Measurements from ENCODE around the gene WARS2.

WARS2 gene

DNA sequence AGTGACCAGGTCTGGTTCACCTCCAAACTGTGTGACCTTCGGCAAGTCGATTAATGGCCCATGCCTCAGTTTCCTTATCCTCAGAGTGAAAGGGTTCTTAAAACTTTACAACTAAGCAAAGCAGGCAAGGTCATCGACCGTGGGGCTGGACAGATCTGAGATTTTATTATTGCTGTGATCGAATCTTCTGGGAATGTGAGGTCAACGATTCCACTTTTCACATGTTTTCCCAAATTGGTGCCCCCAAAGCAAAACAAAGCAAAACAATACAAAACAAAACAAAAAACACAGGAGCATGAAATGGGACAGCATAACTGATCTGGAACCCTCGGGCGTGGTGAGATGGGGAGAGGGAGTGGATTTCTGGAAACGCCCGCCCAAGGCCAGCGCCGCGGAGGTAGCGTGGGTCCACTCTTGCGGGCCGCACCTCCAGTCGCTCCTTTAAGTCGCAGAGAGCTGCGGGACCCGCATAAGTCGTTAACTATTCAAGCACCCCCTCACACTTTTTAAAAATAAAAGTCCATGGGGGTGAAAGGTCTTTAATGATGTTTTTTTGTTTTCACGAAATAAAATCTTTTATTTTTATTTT lies 148.1 kb downstream of the WARS2 start:
- in situ Hi-C loops (cut with MboI; ENCODE audit: low sequenced_read_pairs): no loop called here
- DNase-seq (ENCODE audit: low spot score in 2 of 2): no peak
- Histone ChIP-seq H3K9me3 (no peaks in the 10 kb centered on the region; the same call in 1 of the 2 replicates), H3K36me3 (replicated peaks) (no peaks in the 10 kb centered on the region), H3K4me1 (no peaks in the 10 kb centered on the region), H3K4me3 (no peak overlapping the region), H3K27me3 (ENCODE audit: low read depth) (no peaks in the 10 kb centered on the region)

DNA sequence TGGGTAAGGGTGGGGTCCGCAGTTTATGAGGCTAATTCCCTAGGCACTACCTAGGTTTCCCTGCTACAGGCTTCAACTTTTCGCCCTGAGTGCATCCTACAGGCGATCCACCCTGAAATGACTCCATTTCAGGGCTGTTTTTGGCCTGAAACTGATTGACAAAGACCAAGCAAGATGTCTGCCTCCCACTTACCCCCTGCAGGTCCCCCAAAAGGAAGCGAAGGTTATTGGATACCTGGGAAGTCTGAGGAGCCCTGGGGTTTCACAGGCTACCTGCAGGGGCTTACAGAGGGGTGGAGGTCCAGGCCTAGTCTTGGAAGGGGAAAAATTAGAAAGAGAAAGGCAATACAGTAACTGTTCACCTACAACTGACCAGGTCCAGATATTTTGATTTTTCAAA lies 149.0 kb downstream of the WARS2 start:
- in situ Hi-C loops (cut with MboI; ENCODE audit: low sequenced_read_pairs): no loop called here
- Histone ChIP-seq H3K27me3 (ENCODE audit: low read depth) (no peaks in the 10 kb centered on the region), H3K36me3 (replicated peaks) (no peaks in the 10 kb centered on the region), H3K4me1 (no peaks in the 10 kb centered on the region), H3K4me3 (no peak overlapping the region), H3K9me3 (no peaks in the 10 kb centered on the region; the same call in 1 of the 2 replicates)
- no peak for DNase-seq (ENCODE audit: low spot score in 2 of 2)

DNA sequence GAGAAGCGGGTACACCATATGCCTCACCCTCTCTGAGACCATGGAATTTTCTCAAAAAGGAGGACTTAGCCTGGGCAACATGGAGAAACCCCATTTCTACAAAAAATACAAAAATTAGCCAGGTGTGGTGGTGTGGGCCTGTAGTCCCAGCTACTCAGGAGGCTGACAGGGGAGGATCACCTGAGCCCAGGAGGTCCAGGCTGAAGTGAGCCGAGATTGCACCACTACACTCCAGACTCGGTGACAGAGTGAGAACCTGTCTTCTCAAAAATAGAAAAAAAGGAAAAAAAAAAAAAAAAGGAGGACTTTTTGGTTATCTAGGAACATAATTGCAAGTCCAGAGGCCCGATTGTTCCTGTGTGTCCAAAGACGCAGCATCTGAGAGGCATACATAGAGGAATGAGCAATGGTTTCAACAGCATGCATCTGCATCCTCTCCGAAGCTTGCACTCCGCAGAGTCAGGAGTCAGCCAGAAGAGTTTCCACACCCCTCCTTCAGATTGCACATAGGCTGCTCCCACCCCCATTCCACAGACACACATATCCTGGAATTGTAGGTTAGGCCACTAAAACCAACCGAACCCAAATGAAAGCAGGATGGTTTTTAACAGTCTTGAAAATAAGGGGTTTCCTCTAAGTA lies 149.8 kb downstream of the WARS2 start:
- Histone ChIP-seq H3K9me3 (no peaks in the 10 kb centered on the region; the same call in 1 of the 2 replicates), H3K4me3 (no peak overlapping the region), H3K36me3 (replicated peaks) (no peaks in the 10 kb centered on the region), H3K27me3 (ENCODE audit: low read depth) (no peaks in the 10 kb centered on the region), H3K4me1 (no peaks in the 10 kb centered on the region)
- no peak for DNase-seq (ENCODE audit: low spot score in 2 of 2)
- in situ Hi-C loops (cut with MboI; ENCODE audit: low sequenced_read_pairs): no loop called here

DNA sequence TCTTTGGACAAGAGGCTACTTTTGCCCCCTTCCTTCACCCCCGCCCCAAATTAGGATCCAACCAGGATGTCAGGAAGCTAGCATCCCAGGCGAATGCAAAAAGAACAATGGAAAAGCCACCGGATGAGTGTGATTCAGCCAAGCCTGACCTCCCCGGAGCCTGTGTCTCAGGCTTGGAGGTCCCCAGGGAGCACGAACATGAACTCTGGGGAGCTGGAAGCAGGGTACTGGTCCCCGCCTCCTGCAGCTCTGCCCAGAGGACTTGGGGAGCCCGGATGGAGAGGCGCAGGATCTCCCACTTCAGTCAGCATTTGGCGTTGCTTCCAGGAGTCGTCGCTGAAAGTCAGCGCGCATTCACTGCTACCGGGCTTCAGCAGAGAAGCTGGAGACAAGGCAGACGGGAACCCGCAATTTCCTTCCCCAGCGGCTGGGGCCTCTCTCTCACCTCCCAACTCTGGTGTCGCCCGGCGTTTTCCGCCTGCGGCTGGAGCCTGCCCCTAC lies 150.5 kb downstream of the WARS2 start:
- H3K36me3 ChIP-seq (replicated peaks): no peaks in the 10 kb centered on the region
- no peak overlapping the region for H3K4me3 ChIP-seq
- no peak for DNase-seq (ENCODE audit: low spot score in 2 of 2)
- H3K4me1 ChIP-seq: no peaks in the 10 kb centered on the region
- H3K9me3 ChIP-seq: no peaks in the 10 kb centered on the region; the same call in 1 of the 2 replicates
- H3K27me3 ChIP-seq (ENCODE audit: low read depth): no peaks in the 10 kb centered on the region
- in situ Hi-C loops (cut with MboI; ENCODE audit: low sequenced_read_pairs): loop anchor here (10.0 kb wide), 1 partner anchor 1115 kb away; no protein-coding TSS in a partner anchor

DNA sequence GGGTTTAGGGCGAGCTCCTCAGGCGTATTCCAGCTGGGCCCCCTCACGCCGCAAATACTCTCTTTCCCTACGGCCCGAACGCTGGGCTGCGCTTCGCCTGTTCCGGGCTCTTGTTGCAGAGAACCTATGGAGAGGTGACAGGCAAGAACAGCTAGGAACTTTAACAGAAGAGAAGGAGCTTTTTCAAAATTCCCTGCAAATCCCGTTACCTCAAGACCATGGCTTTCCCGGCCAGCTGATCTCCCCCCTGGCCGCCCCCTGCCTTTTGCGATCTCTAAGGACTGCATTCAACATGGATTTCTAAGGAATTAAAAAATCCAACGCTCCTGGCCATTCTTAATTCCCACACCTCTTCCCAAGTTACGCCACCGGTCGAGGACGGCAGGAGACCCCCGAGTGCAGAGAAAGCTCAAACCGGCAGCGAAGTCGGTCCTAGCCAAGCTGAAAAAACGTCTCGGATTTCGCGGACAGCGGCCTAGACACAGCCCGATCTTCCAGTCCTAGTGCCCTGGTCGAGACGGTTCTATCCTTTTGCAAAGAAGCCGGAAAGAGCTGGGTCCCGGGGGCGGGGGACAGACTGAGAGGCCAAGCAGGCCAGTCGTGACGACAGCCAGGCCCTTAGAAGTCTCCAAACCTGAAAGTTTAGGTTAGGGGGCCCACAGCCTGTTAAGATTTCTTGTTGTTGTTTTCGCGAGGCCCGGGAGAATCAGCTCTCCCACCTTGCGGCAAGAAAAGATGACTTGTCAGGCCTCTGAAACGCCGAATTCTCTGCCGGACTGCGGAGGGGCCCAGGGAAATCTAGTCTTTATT lies 151.2 kb downstream of the WARS2 start:
- in situ Hi-C loops (cut with MboI; ENCODE audit: low sequenced_read_pairs): loop anchor here (10.0 kb wide), 1 partner anchor 1114 kb away; no protein-coding TSS in a partner anchor
- H3K27me3 ChIP-seq (ENCODE audit: low read depth): no peaks in the 10 kb centered on the region

DNA sequence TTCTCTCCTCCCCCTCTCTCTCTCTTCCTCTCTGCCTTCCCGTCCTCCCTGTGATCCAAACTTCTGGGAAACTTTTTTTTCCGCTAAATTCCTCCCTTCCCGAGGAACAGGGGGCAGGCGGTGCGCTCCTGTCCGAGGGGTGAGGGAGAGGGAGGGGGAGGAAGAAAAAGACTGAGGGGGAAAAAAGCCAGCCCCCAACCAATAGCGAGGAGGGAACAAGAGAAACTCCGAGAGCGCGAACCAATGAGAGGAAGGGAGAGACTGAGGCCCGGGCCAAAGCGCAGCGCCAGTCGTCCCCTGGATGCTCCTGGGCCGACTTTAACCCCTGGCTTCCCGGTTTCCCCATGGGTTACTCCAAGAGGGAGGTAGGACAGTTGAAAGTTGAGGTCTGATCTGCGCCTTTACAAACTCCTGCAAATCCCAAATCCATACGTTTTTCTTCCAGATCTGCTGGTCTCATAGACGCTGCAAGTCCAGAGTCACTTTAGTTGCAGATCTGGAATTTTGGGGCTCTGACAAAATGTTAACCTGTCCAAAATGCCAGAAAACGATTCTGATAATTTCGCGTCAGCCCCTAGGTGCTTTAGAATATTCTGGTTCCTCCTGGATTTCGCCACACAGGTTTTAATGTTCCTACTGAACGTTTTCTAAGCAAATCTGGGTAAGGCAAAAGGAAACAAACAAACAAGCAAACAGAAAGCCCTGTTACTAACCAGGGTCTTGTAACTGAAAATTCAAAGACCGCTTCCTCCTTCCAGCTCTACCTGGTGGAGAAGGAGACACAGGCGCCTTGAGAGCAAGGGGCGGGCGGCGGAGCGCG lies 152.1 kb downstream of the WARS2 start, which contains the start of gene TBX15:
Gene TBX15, minus strand, starts transcription at position 158 of the 820 bp plus-strand sequence. CDS start 548 bp downstream, outside the sequence.
- no peak for DNase-seq (ENCODE audit: low spot score in 2 of 2)
- no peaks in the 10 kb centered on the region for H3K27me3 ChIP-seq (ENCODE audit: low read depth)
- no peaks in the 10 kb centered on the region; the same call in 1 of the 2 replicates for H3K9me3 ChIP-seq
- no peaks in the 10 kb centered on the region for H3K4me1 ChIP-seq
- no peaks in the 10 kb centered on the region for H3K36me3 ChIP-seq (replicated peaks)
- H3K4me3 ChIP-seq: no peak within 1 kb of the TSS
- in situ Hi-C loops (cut with MboI; ENCODE audit: low sequenced_read_pairs): loop anchor here (10.0 kb wide), 1 partner anchor 1114 kb away; no protein-coding TSS in a partner anchor

More for the DNA sequence above, 151.2 kb downstream of the WARS2 start:
- Histone ChIP-seq H3K36me3 (replicated peaks) (no peaks in the 10 kb centered on the region), H3K4me1 (no peaks in the 10 kb centered on the region), H3K4me3 (no peak overlapping the region), H3K9me3 (no peaks in the 10 kb centered on the region; the same call in 1 of the 2 replicates)
- DNase-seq (ENCODE audit: low spot score in 2 of 2): no peak

DNA sequence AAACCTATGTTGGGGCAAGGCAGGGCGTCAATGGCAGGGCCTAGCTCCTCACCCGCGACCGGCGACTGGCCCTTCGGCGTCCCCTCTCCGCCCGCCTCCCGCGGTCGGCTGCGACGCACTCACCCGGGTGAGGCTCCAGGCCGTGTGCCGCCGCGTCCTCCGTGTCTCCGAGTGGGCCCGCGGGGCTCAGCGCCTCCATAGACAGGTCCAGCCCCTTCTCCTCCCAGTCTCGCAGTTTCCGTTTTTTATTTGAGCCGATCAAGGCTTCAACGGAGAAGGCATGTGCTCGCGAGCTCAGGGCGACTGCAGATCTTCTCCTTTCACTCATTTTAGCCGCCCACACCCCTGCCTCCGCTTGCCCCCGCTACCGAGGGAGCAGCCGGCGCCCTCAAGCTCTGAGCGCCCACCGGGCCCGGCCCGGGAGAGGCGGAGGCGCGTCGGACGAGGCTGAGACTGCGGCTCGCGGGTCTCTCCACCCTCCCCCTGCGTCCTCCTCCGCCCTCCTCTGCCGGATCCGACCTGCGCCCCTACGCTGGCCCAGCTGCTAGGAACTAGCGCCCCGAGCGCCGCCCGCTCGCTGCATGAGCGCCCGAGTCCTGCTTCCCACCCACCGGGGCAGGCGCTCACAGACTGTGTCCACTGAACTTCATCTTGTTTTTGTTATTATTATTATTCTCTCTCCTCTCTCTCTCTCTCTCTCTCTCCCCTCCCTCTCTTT lies 152.8 kb downstream of the WARS2 start:
- H3K4me3 ChIP-seq: no peak overlapping the region
- no peaks in the 10 kb centered on the region; the same call in 1 of the 2 replicates for H3K9me3 ChIP-seq
- H3K36me3 ChIP-seq (replicated peaks): no peaks in the 10 kb centered on the region
- in situ Hi-C loops (cut with MboI; ENCODE audit: low sequenced_read_pairs): loop anchor here (10.0 kb wide), 1 partner anchor 1113 kb away; no protein-coding TSS in a partner anchor
- no peaks in the 10 kb centered on the region for H3K27me3 ChIP-seq (ENCODE audit: low read depth)
- DNase-seq (ENCODE audit: low spot score in 2 of 2): no peak
- H3K4me1 ChIP-seq: no peaks in the 10 kb centered on the region

DNA sequence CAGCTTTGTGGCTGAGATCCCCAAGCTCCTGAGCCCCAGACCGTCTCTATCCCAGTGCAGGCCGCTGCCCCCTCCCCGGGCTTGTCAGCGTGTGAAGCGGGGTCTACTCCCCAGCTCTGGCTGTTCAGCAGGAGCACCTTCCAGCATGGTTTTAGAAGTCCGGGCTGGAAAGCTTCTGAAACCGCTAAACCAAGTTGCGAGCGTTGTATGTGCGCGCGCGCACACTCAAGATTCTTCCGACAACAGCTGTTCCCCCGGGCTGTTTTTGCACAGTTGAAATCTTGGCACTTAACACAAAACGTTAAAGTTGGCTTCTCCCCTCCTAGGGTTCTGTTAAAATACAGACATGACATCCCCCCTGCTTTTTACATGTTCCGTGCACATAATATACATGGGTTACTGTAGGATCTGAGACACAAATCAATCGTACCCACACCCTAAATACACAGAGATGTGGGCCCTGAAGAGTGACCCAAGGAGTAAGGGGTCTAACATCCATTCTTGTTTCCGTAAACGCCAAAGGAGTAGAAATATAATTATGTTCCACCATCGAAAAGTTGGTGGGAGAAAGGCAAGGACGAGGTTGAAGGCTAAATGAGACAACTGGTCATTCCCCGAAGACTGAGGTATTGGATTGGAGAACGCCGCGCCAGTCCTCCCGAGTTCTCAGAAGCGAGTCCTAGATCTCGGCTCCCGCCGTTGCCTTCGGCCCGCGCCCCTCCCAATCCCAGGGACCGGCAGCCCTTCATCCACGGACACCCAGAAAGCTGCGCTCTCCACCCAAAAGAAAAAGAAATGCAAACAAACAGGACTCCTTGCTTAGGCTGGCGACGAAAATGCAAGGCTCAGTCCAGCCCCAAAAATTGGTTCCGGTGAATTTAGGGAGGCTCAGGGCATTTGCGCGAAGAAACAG lies 153.6 kb downstream of the WARS2 start:
- no peaks in the 10 kb centered on the region; the same call in 1 of the 2 replicates for H3K9me3 ChIP-seq
- in situ Hi-C loops (cut with MboI; ENCODE audit: low sequenced_read_pairs): loop anchor here (10.0 kb wide), 1 partner anchor 1112 kb away; no protein-coding TSS in a partner anchor

DNA sequence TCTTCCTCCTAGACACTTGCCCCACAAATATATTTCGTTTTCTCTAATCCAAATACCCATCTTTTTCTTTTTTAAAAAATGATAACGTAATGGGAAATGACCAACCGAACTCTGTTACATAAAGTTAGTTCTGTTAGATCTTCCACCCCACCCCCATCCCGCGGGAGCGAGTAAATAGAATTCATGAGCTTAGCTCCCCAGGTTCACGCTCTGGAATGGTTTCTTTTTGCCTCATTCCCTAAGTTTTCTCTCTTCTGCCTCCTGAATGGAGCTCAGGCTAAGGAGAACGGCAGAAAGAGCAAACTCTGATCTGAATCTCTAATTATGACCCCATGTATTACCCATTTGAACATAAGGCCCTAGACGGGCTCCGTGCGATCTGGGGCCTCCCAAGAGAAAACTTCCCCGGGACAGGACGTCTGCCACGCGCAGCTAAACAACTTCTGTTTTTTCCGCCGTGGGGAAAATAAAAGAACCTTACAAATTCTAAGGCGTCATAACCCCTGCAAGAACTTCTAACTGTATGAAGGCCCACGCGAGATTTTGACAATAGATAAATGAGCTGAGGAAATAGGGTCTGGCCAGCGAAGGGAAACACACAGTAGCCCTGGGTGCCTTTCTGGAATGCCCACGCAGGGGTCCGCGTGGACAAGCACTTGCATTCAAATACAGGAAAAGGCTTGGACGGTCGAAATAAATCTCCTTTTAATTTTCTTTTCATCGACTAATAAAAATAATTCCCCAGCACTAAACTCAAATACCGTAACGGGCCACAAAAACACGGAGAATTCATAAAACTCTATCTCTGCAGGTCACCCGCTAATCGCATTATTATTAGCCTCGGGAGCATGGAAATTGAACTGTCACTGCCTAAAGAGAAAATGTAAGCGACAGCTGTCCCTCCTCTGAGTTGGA lies 154.6 kb downstream of the WARS2 start:
- in situ Hi-C loops (cut with MboI; ENCODE audit: low sequenced_read_pairs): loop anchor here (10.0 kb wide), 1 partner anchor 1111 kb away; no protein-coding TSS in a partner anchor
- Histone ChIP-seq H3K27me3 (ENCODE audit: low read depth) (no peaks in the 10 kb centered on the region), H3K4me1 (no peaks in the 10 kb centered on the region)

More for the DNA sequence above, 153.6 kb downstream of the WARS2 start:
- no peaks in the 10 kb centered on the region for H3K27me3 ChIP-seq (ENCODE audit: low read depth)
- H3K4me1 ChIP-seq: no peaks in the 10 kb centered on the region
- DNase-seq (ENCODE audit: low spot score in 2 of 2): no peak
- H3K4me3 ChIP-seq: no peak overlapping the region
- no peaks in the 10 kb centered on the region for H3K36me3 ChIP-seq (replicated peaks)

DNA sequence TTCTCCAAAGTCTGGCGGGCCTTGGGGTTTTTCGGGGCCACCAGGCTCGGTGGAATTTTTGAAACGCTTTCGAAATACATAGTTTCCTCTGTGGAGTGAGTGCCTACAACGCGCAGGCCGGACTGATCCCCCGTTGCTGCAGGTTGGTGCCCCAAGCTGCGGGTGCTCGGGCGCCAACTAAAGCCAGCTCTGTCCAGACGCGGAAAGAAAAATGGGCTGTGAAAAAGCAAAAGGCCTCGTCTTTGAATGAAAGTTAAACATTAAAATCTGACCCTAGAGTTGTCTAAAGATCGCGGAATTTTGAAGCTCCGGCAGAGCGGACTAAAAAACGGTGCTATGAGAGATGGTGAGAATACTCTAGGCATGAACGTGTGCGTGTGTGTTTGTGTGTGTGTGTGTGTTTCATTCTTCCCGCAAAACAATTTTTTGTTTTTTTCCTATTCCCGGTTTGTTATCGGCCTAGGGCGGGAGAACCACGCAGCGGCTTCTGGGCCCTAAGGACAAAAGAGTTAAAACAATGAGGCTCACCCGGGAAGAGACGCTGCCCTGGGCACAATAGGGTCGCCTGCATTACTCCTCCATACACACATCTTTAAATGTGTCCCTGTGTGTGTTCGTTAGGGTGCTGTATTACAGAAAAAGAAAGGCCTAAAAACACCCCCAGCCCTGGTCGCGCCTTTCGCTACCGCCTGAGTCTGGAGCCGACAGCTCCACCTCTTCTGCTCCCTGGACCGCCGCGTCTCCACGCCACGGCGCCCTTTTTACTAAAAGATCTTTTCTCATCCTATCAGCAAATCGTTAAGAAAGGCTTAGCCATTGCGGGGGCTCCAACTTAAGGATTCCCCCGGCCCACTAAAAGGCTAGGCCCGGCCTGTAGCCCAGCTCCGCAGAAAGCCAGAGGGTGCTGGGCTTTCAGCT lies 155.5 kb downstream of the WARS2 start:
- no peaks in the 10 kb centered on the region for H3K4me1 ChIP-seq
- H3K9me3 ChIP-seq: no peaks in the 10 kb centered on the region; the same call in 1 of the 2 replicates
- no peak for DNase-seq (ENCODE audit: low spot score in 2 of 2)
- no peak overlapping the region for H3K4me3 ChIP-seq
- in situ Hi-C loops (cut with MboI; ENCODE audit: low sequenced_read_pairs): loop anchor here (10.0 kb wide), 1 partner anchor 1110 kb away; no protein-coding TSS in a partner anchor
- H3K27me3 ChIP-seq (ENCODE audit: low read depth): no peaks in the 10 kb centered on the region
- H3K36me3 ChIP-seq (replicated peaks): no peaks in the 10 kb centered on the region

More for the DNA sequence above, 154.6 kb downstream of the WARS2 start:
- Histone ChIP-seq H3K36me3 (replicated peaks) (no peaks in the 10 kb centered on the region), H3K9me3 (no peaks in the 10 kb centered on the region; the same call in 1 of the 2 replicates), H3K4me3 (no peak overlapping the region)
- no peak for DNase-seq (ENCODE audit: low spot score in 2 of 2)
